Astrocyte (in vitro differentiated cells and primary cell): ENCODE data around the gene RASL12.

Experiments
- EZH2 ChIP-seq: IDR thresholded peaks from 2 replicates; pipeline ENCODE4 v1.6.1; 2012; ENCODE audit warnings: mild to moderate bottlenecking, low read length, inconsistent platforms; ENCODE audit not compliant: insufficient read depth
- TF ChIP-seq, protein P1 (sequence below): IDR thresholded peaks from 2 replicates; pipeline ENCODE4 v1.5.1; 2011; ENCODE audit warnings: low read depth, mild to moderate bottlenecking, inconsistent platforms, low read length, moderate library complexity; ENCODE audit not compliant: insufficient read depth

DNA sequence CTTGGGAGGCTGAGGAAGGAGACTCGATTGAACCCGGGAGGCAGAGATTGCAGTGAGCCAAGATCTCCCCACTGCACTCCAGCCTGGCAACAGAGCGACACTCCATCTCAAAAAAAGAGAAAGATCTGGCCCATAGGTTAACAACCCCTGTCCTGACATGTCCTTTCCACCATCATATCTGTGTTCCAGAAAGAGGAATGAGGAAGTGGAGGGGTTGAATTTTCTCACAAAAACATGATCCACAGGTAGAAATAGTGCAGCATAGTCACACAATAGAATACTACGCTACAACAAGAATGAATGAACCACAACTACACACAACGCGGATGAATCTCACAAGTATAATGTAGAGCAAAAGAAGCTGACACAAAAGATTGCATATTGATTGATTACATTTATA lies 27.3 kb downstream of the RASL12 start:
- TF ChIP-seq, protein P1, sequence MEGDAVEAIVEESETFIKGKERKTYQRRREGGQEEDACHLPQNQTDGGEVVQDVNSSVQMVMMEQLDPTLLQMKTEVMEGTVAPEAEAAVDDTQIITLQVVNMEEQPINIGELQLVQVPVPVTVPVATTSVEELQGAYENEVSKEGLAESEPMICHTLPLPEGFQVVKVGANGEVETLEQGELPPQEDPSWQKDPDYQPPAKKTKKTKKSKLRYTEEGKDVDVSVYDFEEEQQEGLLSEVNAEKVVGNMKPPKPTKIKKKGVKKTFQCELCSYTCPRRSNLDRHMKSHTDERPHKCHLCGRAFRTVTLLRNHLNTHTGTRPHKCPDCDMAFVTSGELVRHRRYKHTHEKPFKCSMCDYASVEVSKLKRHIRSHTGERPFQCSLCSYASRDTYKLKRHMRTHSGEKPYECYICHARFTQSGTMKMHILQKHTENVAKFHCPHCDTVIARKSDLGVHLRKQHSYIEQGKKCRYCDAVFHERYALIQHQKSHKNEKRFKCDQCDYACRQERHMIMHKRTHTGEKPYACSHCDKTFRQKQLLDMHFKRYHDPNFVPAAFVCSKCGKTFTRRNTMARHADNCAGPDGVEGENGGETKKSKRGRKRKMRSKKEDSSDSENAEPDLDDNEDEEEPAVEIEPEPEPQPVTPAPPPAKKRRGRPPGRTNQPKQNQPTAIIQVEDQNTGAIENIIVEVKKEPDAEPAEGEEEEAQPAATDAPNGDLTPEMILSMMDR, result no peak
- no peak for TF ChIP-seq EZH2
